ENCODE measurements around the gene HRK. TPM values are rescaled to one million over a fixed set of nuclear protein-coding genes. Genes with fewer than 3 reads are reported as not detected.
A peak's percentile ranks its signal among the peaks of the same experiment; 100 is the strongest.

The HRK gene
- total RNA-seq, 1 donor from 2014 or later, result 0.18 TPM

DNA sequence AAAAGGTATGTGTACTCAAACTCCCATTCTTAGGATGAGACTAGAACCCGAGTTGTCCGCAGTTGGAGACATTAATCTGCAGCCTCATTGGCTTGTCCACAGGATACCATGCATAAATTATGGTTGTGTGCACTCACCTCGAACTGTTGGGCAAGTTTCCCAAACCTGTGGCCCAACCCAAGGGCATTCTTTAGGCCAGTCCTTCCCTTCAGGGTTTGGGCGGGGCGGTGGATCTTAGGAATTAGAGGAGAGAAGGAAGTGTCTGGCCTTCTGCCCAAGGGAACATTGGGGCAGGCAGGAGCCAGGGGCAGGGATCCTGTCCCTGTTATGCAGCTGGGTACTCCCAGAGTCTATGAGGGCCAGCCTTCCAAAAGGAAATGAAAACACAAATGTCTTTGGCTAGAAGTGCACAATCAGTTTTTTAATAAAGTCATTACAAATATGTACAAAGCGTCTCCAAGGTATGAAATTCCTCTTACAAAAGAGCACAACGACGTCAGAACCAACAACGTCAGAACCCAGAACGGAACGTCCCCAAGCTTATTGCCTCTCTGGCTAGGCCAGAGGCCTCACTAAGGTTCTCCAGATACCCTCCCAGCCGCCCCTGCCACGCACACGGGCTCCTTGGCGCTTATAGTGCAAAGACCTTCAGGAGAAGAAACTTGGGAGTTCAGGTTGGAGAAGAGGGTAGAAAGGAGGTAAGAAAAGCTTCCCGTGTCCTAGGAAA lies 25.3 kb downstream of the HRK start:
- Histone ChIP-seq H3K36me3 (no peaks in the 10 kb centered on the region), H3K27me3 (ENCODE audit: low read depth) (peaks cover 10% of the 10 kb centered on the region), H3K4me1 (no peaks in the 10 kb centered on the region), H3K9me3 (no peaks in the 10 kb centered on the region), H3K27ac (no peak overlapping the region), H3K4me3 (no peak overlapping the region)
- DNase-seq, result no peak
- ATAC-seq, result peak; percentile 43 to 46
- TF ChIP-seq, protein P1, sequence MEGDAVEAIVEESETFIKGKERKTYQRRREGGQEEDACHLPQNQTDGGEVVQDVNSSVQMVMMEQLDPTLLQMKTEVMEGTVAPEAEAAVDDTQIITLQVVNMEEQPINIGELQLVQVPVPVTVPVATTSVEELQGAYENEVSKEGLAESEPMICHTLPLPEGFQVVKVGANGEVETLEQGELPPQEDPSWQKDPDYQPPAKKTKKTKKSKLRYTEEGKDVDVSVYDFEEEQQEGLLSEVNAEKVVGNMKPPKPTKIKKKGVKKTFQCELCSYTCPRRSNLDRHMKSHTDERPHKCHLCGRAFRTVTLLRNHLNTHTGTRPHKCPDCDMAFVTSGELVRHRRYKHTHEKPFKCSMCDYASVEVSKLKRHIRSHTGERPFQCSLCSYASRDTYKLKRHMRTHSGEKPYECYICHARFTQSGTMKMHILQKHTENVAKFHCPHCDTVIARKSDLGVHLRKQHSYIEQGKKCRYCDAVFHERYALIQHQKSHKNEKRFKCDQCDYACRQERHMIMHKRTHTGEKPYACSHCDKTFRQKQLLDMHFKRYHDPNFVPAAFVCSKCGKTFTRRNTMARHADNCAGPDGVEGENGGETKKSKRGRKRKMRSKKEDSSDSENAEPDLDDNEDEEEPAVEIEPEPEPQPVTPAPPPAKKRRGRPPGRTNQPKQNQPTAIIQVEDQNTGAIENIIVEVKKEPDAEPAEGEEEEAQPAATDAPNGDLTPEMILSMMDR (IDR thresholded peaks at IDR 0.05), result no peak
- intact Hi-C loops (cut with DNase I), result no loop called here

DNA sequence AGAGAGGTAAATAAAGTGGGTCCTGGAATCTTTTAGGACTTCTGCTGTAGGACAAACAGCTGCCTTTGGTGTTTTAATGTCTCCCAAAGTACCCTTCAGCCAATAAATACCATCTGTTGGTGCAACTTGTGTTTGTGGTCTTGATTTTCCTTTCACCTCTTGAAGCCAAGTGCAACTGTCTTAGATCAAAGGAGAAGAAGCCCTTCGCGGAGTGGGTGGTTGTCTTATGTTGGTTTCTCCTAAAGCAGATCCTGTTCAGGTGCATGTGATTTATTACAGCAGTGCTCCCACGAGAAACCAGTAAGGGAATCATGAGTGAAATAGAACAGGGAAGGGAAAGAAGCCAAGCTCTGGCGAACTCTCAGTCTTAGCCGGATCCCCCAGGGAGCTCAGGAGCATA lies 27.7 kb downstream of the HRK start:
- H3K27me3 ChIP-seq (ENCODE audit: low read depth), result peaks cover 4% of the 10 kb centered on the region
- no peaks in the 10 kb centered on the region for H3K9me3 ChIP-seq
- H3K27ac ChIP-seq, result no peak overlapping the region
- H3K36me3 ChIP-seq, result no peaks in the 10 kb centered on the region
- DNase-seq, result no peak
- H3K4me3 ChIP-seq, result no peak overlapping the region
- intact Hi-C loops (cut with DNase I), result no loop called here
- H3K4me1 ChIP-seq, result no peaks in the 10 kb centered on the region
- TF ChIP-seq, protein P1 (IDR thresholded peaks at IDR 0.05), result no peak
- no peak for ATAC-seq

DNA sequence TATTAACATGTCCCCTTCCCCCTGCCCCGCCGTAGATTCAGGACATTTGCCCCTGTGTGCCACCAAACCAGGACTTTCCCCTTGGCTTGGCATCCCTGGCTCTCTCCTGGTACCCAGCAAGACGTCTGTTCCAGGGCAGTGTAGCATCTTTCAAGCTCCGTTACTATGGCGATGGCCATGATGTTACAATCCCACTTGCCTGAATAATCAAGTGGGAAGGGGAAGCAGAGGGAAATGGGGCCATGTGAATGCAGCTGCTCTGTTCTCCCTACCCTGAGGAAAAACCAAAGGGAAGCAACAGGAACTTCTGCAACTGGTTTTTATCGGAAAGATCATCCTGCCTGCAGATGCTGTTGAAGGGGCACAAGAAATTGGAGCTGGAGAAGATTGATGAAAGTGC lies 28.9 kb downstream of the HRK start:
- TF ChIP-seq, protein P1 (IDR thresholded peaks at IDR 0.05), result no peak
- no peak for DNase-seq
- H3K4me3 ChIP-seq, result no peak overlapping the region
- no peak for ATAC-seq
- intact Hi-C loops (cut with DNase I), result no loop called here
- peaks cover 4% of the 10 kb centered on the region for H3K27me3 ChIP-seq (ENCODE audit: low read depth)
- no peaks in the 10 kb centered on the region for H3K36me3 ChIP-seq
- H3K27ac ChIP-seq, result no peak overlapping the region
- H3K4me1 ChIP-seq, result no peaks in the 10 kb centered on the region
- H3K9me3 ChIP-seq, result no peaks in the 10 kb centered on the region

DNA sequence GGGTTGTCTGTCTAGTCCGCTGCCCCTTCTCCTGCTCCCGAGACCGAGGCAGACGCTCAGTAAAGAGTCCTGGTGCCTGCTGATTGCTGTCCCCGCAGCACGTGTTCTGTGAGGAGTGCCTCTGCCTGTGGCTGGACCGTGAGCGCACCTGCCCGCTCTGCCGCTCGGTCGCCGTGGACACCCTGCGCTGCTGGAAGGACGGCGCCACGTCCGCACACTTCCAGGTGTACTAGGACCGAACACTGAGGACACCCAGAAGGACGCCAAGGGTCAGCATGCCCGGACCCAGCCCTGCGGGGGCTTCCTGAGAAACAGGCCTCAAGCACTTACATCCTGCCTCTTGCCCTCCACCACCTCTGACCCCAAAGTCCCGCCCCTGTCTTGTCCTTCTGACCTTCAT lies 32.0 kb downstream of the HRK start:
- Histone ChIP-seq H3K27ac (no peak overlapping the region), H3K9me3 (no peaks in the 10 kb centered on the region), H3K4me3 (no peak overlapping the region), H3K4me1 (no peaks in the 10 kb centered on the region), H3K27me3 (ENCODE audit: low read depth) (no peaks in the 10 kb centered on the region), H3K36me3 (no peaks in the 10 kb centered on the region)
- TF ChIP-seq, protein P1 (IDR thresholded peaks at IDR 0.05), result no peak
- DNase-seq (no peak), ATAC-seq (no peak)
- intact Hi-C loops (cut with DNase I), result no loop called here

DNA sequence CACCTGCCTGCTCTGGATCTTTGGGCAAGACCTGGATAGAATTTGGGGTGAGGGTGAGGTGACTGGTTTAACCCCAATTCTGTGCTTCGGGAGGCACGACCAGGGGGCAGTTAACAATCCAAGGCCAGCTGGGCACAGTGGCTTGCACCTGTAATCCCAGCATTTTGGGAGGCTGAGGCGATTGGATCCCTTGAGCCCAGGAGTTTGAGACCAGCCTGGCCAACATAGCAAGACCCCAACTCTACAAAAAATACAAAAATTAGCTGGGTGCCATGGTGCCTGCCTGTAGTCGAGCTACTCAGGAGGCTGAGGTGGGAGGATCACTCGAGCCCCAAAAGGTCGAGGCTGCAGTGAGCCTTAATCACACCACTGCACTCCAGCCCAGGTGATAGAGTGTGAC lies 38.2 kb downstream of the HRK start:
- intact Hi-C loops (cut with DNase I), result no loop called here
- DNase-seq (no peak), ATAC-seq (no peak)
- H3K4me3 ChIP-seq, result no peak overlapping the region
- H3K27ac ChIP-seq, result no peak overlapping the region
- H3K27me3 ChIP-seq (ENCODE audit: low read depth), result no peaks in the 10 kb centered on the region
- H3K9me3 ChIP-seq, result no peaks in the 10 kb centered on the region
- TF ChIP-seq, protein P1 (IDR thresholded peaks at IDR 0.05), result no peak
- H3K4me1 ChIP-seq, result no peaks in the 10 kb centered on the region
- H3K36me3 ChIP-seq, result no peaks in the 10 kb centered on the region
